ENCODE results near the gene POP7.
A peak's percentile ranks its signal among the peaks of the same experiment; 100 is the strongest.
"Not testable (repeated sequence)": the region's sequence is repeated elsewhere in the genome, so short reads cannot be mapped to it uniquely, and the experiment has no call there.

The POP7 gene

DNA sequence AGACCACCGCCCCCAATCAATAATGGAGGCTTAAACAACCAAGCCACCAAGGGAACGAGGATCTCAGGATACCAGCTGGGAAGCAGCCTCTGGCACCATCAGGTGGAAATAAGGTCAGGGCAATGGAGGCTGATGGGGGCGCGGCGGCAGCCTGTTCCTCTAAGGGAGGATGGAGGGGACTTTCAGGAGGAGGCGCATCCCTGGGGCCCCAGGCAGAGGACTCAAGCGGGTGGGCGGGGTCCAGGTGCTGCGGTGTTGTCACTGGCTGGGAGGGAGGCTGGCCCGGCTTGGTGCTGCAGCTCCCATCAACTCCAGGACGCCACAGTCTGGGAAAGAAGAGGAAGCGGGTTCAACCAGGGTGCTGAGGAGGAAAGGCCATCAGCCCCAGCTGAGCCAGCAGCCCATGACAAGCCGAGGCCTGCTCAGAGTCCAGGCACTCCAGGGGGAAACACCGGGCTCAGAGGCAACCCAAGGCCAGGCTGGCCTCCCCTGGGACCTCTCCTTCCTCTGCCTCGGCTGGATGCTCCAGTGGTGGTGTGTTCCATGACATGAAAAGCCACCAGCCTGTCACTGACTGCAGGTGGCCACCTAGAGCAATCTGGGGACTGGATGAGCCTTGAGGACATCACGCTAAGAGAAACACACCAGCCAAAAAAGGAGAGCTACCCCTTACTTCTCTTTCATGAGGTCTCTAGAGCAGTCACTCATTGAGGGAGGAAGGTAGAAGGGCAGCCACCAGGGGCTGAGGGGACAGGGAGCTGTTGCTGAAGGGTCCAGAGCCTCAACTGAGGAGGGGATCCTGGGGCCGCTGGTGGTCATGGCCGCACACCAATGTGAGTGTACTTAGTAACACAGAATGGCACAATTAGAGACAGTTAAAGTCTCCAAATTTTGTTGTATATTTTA, 16.4 kb upstream of the POP7 start:
- DNase-seq: no peak

DNA sequence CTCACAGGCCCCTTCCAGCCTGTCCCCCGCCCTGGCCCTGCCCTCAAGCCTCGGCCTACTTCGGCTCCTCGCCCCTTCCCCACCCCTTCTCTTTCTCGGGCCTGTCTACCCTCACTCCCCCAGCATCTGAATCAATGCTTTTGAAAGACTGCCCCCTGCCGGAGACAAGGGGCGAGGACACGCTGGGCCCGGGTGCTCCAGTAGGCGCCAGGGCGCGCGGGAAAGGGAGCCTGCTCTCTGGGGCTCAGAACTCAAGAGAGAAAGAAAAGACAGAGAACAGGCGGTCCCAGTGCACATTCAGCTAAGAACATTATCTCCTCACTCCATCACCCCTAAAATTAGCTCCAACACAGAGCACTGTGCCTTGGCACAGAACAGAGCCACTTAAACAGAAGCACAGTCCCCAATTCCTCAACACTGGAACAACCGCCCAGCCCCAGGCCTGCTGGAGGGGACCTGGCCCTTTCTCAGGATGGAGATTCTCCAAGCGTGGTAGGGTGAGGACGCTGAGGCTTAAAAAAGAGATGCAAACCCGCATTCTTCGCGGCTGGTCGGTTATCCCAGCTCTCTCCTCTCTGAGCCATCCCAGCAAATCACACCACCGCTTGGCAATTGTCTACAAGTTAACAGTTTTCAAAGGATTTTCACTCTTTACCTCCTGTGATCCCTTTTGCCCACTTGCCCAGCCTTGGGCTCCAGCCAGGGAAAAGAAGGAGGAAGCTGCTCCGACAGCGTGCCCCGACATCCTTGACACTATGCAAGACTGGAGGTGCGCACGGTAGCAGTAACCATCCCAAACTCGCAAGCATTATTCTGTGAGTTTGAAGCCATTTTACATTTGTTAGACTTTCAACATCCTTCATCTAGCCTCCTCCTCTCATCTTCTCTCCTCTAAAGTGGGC, 14.0 kb upstream of the POP7 start:
- peak in 48 of 56 donors; percentile 9 to 78 (median 56) for DNase-seq

DNA sequence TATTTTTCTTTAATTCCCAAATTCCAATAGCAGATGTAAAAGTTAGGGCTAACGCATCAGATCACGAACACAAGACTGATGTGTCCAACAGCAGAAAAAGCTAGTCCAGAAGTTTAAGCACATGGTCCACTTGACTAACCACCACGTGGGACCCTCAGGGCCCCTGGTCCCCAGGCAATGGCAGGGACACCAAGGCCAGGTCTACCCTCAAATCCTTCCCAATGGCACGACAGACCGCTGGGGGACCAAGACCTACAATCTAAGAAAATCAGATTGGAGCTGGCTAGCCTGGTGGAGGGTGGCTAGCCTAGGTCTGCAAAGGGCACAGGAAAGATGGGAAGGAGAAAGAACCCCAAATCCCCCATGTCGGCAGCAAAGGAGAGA, 13.4 kb upstream of the POP7 start:
- DNase-seq: no peak

DNA sequence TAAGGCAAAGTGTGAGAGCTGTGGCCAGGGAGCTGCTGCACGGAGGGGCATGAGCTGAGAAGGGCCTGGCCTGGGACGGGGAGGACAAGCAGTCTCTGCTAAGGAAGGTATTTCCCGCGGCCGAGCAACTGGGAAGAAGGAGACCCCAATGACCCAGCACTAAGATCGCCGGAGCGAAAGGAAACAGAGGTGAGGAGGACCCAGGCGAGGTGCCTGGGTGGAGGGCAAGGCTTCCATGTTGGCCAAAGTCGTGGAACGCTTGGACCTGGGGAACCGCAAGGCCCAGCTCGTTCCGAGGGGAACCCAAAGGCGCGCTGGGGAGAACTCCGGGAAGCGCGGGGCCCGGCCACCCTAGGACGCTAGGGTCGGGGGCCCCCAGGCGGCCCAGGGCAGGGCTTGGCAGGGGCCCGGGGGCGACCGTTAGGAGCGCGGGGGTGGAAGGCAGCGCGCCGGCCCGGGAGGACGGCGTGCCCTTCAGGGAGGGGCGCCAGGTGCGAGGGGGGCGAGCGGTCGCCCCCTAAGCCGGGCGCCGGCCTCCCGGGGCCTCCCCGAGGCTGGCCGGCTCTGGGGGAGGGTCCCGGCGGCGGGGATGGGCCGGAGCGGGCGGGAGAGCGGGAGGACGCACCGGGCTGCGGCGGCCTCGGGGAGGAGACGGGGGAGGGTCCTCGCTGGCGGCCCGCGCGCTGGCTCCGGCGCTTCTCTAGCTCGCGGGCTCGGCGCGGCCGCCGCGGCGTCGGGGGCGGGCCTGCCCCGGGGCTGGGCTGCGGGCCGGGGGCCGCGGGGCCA, 12.4 kb upstream of the POP7 start:
- no peak for DNase-seq

DNA sequence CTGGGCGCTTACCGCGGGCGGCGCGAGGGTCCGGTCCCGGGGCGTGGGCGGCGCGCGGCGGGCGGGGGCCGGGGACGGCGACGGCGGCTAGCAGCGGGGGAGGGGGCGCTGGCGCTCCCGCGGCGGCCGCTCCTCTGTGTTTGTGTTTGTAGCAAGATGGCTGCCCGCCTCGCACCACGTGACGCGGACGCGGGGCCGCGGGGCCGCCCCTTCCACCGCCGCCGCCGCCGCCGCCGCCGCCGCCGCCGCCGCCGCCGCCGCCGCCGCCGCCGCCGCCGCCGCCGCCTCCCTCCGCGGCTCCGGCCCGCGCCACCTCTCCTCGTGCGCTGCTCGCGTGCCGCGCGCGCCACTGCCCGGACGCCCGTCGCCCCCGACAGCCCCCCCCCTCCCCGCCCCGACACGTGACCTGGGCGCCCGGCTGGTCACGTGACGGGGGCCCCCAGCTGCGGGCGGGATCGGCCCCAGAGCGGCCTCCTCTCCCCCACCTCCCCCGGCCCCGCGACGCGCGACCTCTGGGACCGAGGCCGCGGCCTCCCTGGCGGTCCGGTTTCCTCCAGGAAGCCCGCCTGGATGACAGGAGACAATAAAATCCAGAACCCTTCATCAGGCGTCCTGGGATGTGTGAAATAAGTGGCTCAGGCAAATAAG, 11.7 kb upstream of the POP7 start, which contains the start of gene GIGYF1:
GIGYF1 (minus strand) TSS at position 153 of the 648 bp plus-strand sequence. CDS start 6,012 bp downstream, outside the sequence.
- peak in 48 of 56 donors; percentile 10 to 84 (median 60) for DNase-seq

DNA sequence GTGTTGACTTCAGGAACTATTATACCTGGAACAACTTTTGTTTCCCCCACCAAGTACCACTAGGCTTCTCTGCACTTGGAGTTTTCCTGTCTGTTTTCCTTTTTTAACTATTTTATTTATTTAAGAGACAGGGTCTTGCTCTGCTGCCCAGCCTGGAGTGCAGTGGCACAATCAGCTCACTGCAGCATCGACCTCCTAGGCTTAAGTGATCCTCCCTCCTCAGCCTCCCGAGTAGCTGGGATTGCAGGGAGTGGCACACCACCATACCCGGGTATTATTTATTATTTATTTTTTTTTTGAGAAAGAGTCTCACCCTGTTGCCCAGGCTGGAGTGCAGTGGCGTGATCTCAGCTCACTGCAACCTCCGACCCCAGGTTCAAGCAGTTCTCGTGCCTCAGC, 9.8 kb upstream of the POP7 start:
- no peak for DNase-seq

DNA sequence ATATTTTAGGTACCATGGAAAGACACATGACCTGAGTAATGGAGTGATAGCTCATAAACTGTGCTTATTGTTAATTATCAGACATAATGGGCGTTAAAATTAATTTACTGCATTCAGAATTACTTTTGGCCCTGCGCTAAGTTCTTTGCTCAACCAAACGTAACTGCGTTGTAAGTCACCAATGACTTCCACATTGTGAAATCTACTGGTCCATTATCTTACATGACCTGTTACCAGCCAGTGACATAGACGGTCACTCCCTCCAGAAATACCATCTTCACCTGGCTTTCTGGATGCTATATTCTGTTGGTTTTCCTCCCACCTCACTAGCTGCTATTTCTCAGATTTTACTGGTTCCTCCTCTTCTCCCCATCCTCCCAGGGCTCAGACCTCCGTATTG, 6.9 kb upstream of the POP7 start:
- no peak for DNase-seq

DNA sequence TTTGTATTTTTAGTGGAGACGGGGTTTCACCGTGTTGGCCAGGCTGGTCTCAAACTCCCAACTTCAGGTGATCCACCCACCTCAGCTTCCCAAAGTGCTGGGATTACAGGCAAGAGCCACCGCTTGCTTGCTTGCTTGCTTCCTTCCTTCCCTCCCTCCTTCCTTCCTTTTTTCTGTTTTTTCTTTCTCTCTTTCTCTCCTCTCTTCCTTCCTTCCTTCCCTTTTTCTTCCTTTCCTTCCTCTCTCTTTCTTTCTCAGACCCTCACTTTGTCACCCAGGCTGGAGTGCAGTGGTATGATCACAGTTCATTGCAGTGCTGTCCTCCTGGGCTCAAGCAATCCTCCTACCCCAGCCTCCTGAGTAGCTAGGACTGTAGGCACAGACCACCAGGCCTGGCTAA, 4.8 kb upstream of the POP7 start:
- DNase-seq: not testable (repeated sequence)

DNA sequence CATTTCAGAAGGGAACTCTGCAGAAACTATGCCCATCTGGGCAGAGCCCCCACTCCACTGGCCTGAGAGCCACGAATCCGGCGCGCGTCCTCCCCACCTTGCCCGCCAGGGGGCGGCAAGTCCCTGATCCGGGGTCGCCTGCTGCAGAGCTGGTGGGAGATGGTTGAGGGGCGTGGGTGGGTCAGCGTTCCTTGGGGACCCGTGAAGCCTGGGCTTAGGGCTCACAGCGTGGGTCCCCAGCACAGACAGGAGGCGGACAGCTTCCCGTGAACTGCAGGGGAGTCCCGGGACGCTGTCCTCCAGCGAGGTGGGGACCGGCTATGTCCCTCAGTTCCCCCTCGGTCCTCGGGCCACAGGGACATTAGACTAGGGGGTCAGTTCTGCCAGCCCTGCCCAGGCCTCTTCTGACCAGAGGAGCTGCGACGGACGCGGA, 585 bp upstream of the POP7 start:
- DNase-seq: peak in 50 of 56 donors; percentile 10 to 84 (median 62)

DNA sequence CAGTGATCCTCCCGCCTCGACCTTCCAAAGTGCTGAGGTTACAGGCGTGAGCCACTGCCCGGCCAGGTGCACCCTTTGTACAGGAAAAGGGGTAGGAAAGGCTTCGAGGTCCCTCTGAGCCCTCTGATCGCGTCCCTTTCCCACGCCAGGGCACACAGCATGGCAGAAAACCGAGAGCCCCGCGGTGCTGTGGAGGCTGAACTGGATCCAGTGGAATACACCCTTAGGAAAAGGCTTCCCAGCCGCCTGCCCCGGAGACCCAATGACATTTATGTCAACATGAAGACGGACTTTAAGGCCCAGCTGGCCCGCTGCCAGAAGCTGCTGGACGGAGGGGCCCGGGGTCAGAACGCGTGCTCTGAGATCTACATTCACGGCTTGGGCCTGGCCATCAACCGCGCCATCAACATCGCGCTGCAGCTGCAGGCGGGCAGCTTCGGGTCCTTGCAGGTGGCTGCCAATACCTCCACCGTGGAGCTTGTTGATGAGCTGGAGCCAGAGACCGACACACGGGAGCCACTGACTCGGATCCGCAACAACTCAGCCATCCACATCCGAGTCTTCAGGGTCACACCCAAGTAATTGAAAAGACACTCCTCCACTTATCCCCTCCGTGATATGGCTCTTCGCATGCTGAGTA, 871 bp downstream of the POP7 start:
- DNase-seq: peak in 4 of 56 donors; percentile 11 to 37 (median 24)

DNA sequence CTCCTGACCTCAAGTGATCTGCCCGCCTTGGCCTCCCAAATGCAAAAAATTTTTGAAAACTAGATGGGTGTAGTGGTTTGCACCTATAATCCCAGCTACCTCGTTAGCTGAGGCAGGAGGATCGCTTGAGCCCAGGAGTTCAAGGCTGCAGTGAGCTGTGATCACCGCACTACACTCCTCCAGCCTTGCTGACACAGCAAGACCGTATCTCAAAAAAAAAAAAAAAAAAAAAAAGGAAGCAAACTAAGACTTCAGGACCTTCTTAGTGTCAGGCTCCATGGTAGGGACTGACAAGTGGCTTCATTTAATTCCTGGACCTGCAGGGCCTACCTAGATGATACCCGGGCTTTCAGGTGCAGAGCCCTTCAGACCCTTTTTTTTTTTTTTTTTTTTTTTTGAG, 2.5 kb downstream of the POP7 start:
- DNase-seq: no peak

DNA sequence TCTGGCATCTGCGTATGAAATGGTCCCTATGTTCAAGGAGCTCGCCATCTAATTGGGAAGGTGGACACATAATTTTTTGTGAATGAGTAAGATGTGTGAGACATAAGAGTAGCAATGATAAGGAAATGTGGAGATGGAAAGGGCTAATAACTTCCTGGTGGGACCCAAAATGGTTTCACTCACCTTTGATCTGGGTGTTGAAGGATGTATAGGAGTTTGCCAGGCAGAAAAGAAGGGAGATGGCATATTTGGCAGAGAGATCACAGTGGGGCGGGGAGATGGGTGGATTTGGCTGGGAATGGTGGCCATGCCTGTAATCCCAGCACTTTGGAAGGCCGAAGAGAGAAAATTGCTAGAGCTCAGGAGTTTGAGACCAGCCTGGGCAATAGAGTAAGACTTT, 4.5 kb downstream of the POP7 start:
- no peak for DNase-seq

DNA sequence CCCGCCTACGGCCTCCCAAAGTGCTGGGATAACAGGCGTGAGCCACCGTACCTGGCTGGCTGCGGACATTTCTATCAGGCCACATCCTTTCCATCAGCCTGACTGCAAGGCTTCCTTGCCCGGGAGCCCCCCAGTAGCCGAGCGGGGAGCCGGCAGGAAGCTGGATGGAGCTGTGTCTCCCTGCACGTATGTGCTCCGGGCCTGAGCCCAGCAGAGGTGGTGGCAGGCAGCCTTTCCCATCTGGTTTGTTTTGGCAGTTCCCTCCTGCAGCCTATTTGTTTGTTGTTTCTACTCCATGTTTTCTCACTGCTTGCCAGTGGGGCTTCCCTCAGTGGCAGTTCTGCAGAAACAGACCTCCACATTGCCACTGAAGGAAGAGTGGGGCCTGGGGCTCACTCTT, 5.4 kb downstream of the POP7 start:
- peak in 3 of 56 donors; percentile 1 to 26 (median 10) for DNase-seq

DNA sequence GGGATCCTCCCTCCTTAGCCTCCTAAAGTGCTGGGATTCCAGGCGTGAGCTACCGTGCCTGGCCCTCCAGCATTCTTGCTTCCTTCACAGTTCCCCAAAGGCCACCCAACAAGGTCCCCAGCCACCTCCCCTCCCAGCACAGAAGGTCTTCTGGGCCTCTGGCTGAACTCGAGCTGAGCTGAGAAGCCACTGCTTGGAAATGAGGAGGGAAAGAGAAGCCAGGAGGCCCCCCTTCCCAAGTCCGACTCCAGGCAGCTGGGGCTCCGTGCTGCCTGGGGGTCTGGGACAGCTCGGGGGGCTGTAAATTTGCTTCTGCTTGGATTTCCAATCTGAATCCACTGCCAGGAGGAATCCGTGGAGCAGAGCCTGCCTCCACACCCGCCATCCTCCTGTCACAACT, 8.8 kb downstream of the POP7 start:
- no peak for DNase-seq

DNA sequence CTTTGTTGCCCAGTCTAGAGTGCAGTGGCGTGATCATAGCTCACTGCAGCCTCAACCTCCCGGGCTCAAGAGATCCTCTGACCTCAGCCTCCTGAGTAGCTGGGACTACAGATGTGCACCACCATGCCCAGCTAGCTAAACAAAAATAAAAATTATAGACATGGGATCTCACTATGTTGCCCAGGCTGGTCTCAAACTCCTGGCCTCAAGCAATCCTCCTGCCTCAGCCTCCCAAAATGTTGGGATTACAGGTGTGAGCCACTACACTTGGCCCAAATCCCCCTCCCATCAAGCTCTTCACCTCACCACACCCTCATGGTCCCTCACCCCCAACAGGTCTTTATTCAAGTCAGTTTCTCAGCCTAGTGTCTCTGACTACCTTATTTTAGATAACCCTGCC, 11.2 kb downstream of the POP7 start:
- DNase-seq: not testable (repeated sequence)

DNA sequence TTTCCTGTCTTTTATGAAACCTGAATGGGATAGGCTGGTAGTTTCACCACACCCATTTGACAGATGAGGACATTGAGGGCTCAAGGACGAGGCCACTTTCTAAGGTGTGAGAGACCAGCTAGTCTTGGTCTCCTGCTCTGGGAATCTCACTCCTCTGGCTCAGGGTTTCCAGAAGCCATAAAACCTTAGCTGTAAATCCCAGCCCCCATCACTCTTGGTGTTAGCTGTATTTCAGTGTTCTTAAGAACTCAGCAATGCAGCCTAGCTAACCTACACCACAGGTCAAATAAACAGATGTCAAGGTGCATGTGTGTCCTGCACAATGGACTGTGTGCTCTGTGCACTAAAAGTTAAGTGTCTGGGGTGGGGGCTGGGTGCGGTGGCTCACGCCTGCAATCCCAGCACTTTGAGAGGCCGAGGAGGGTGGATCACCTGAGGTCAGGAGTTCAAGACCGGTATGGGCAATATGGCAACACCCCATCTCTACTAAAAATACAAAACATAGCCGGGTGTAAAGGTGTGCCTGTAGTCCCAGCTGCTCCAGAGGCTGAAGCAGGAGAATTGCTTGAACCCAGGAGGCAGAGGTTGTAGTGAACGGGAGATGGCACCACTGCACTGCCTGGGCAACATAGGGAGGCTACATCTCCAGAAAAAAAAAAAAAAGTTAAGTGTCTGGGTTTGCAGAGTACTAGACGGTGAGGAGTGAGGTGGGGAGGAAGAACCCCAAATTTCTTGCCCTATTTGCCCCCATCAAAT, 13.8 kb downstream of the POP7 start:
- no peak for DNase-seq

DNA sequence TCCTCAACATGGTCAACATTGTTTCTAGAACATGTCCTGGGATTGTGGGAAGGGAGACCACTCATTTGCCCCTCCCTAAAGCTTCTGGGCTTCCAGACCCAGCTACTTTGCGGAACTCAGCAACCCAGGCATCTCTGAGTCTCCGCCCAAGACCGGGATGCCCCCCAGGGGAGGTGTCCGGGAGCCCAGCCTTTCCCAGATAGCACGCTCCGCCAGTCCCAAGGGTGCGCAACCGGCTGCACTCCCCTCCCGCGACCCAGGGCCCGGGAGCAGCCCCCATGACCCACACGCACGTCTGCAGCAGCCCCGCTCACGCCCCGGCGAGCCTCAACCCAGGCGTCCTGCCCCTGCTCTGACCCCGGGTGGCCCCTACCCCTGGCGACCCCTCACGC, 14.4 kb downstream of the POP7 start, which contains the start of gene EPO:
EPO (plus strand) TSS at position 190 of the 392 bp plus-strand sequence. CDS start 513 bp downstream, outside the sequence.
- no peak for DNase-seq

DNA sequence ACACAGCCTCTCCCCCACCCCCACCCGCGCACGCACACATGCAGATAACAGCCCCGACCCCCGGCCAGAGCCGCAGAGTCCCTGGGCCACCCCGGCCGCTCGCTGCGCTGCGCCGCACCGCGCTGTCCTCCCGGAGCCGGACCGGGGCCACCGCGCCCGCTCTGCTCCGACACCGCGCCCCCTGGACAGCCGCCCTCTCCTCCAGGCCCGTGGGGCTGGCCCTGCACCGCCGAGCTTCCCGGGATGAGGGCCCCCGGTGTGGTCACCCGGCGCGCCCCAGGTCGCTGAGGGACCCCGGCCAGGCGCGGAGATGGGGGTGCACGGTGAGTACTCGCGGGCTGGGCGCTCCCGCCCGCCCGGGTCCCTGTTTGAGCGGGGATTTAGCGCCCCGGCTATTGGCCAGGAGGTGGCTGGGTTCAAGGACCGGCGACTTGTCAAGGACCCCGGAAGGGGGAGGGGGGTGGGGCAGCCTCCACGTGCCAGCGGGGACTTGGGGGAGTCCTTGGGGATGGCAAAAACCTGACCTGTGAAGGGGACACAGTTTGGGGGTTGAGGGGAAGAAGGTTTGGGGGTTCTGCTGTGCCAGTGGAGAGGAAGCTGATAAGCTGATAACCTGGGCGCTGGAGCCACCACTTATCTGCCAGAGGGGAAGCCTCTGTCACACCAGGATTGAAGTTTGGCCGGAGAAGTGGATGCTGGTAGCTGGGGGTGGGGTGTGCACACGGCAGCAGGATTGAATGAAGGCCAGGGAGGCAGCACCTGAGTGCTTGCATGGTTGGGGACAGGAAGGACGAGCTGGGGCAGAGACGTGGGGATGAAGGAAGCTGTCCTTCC, 15.0 kb downstream of the POP7 start:
- no peak for DNase-seq

DNA sequence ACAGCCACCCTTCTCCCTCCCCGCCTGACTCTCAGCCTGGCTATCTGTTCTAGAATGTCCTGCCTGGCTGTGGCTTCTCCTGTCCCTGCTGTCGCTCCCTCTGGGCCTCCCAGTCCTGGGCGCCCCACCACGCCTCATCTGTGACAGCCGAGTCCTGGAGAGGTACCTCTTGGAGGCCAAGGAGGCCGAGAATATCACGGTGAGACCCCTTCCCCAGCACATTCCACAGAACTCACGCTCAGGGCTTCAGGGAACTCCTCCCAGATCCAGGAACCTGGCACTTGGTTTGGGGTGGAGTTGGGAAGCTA, 15.5 kb downstream of the POP7 start:
- no peak for DNase-seq

Data from amygdala (tissue), 56 donors.